IPS DF 6.9 (cell line): ENCODE measurements around the gene FAM98B.

Experiments
- DNase-seq: peaks from one replicate; pipeline ENCODE4 v3.0.0-alpha.2; 2013; ENCODE audit warnings: low read depth, low spot score
- H3K27ac ChIP-seq: one replicate; pipeline ENCODE4 v1.5.1; 2013; ENCODE audit warnings: low read length, control low read depth
- H3K27me3 ChIP-seq: 2 replicates; pipeline ENCODE4 v1.6.1; 2013; ENCODE audit warnings: mild to moderate bottlenecking, low read length; ENCODE audit not compliant: control insufficient read depth, insufficient read depth
- H3K36me3 ChIP-seq: 2 replicates; pipeline ENCODE4 v1.6.1; 2013; ENCODE audit warnings: low read length; ENCODE audit not compliant: control insufficient read depth, insufficient read depth
- H3K4me1 ChIP-seq: 2 replicates; pipeline ENCODE4 v1.6.1; 2013; ENCODE audit warnings: low read length; ENCODE audit not compliant: control insufficient read depth, insufficient read depth
- H3K4me3 ChIP-seq: 2 replicates; pipeline ENCODE4 v1.5.1; 2013; ENCODE audit warnings: mild to moderate bottlenecking, low read length
- H3K9me3 ChIP-seq: 2 replicates; pipeline ENCODE4 v1.6.1; 2013; ENCODE audit warnings: low read length, inconsistent platforms; ENCODE audit not compliant: control insufficient read depth, insufficient read depth
- WGBS: extraction: QIAGEN DNeasy Blood & Tissue Kit; methylation state at CpG from one replicate; pipeline ENCODE4 v1.1.7; 2013; ENCODE audit warnings: mixed read lengths, missing lambda C conversion rate; ENCODE audit not compliant: insufficient read length, insufficient coverage; 5-methylcytosine and 5-hydroxymethylcytosine counted together

Gene FAM98B

GRCh38 chr15:38479266-38479665 lies 25.3 kb downstream of the FAM98B start:
- Histone ChIP-seq H3K27ac (no peak overlapping the region), H3K9me3 (no peaks in the 10 kb centered on the region), H3K4me1 (no peaks in the 10 kb centered on the region), H3K4me3 (no peak overlapping the region), H3K27me3 (no peaks in the 10 kb centered on the region), H3K36me3 (peaks cover 5% of the 10 kb centered on the region; the same call in 1 of the 2 replicates)
- DNase-seq, result no peak

GRCh38 chr15:38479756-38480155 lies 25.8 kb downstream of the FAM98B start:
- H3K36me3 ChIP-seq, result peaks cover 3% of the 10 kb centered on the region; the same call in 1 of the 2 replicates
- no peak overlapping the region for H3K4me3 ChIP-seq
- no peak for DNase-seq
- no peaks in the 10 kb centered on the region for H3K9me3 ChIP-seq
- WGBS, result no CpG with 5 or more reads among the region's 1 CpG
- no peaks in the 10 kb centered on the region for H3K27me3 ChIP-seq
- no peaks in the 10 kb centered on the region for H3K4me1 ChIP-seq
- no peak overlapping the region for H3K27ac ChIP-seq

GRCh38 chr15:38481113-38481512 lies 27.2 kb downstream of the FAM98B start:
- H3K4me3 ChIP-seq, result no peak overlapping the region
- no CpG with 5 or more reads among the region's 5 CpGs for WGBS
- H3K36me3 ChIP-seq, result 0 out of 2 replicates have a peak, but pooled peaks cover 2% of the 10 kb centered on the region
- no peak for DNase-seq
- no peaks in the 10 kb centered on the region for H3K9me3 ChIP-seq
- no peaks in the 10 kb centered on the region for H3K4me1 ChIP-seq
- no peak overlapping the region for H3K27ac ChIP-seq
- H3K27me3 ChIP-seq, result no peaks in the 10 kb centered on the region

- no peaks in the 10 kb centered on the region for H3K9me3 ChIP-seq
- H3K36me3 ChIP-seq, result 0 out of 2 replicates have a peak, but pooled peaks cover 2% of the 10 kb centered on the region
- no peaks in the 10 kb centered on the region for H3K27me3 ChIP-seq
- H3K27ac ChIP-seq, result no peak overlapping the region
- no peak overlapping the region for H3K4me3 ChIP-seq
- no CpG with 5 or more reads among the region's 3 CpGs for WGBS
- no peak for DNase-seq
- no peaks in the 10 kb centered on the region for H3K4me1 ChIP-seq
Measured at GRCh38 chr15:38481761-38482160, 27.8 kb downstream of the FAM98B start.

GRCh38 chr15:38482572-38482971 lies 28.6 kb downstream of the FAM98B start:
- H3K27me3 ChIP-seq, result no peaks in the 10 kb centered on the region
- no peak overlapping the region for H3K27ac ChIP-seq
- H3K4me3 ChIP-seq, result no peak overlapping the region
- no peaks in the 10 kb centered on the region for H3K9me3 ChIP-seq
- no peak for DNase-seq
- H3K36me3 ChIP-seq, result 0 out of 2 replicates have a peak, but pooled peaks cover 2% of the 10 kb centered on the region
- H3K4me1 ChIP-seq, result no peaks in the 10 kb centered on the region

GRCh38 chr15:38486936-38487335 lies 33.0 kb downstream of the FAM98B start:
- Histone ChIP-seq H3K9me3 (no peaks in the 10 kb centered on the region), H3K4me1 (no peaks in the 10 kb centered on the region), H3K36me3 (no peaks in the 10 kb centered on the region), H3K27ac (no peak overlapping the region), H3K27me3 (no peaks in the 10 kb centered on the region), H3K4me3 (no peak overlapping the region)
- WGBS, result no CpG with 5 or more reads among the region's 2 CpGs
- no peak for DNase-seq

GRCh38 chr15:38487378-38487777 lies 33.5 kb downstream of the FAM98B start:
- Histone ChIP-seq H3K9me3 (no peaks in the 10 kb centered on the region), H3K36me3 (no peaks in the 10 kb centered on the region), H3K27ac (no peak overlapping the region), H3K4me1 (no peaks in the 10 kb centered on the region), H3K4me3 (no peak overlapping the region), H3K27me3 (no peaks in the 10 kb centered on the region)
- WGBS, result no CpG with 5 or more reads among the region's 1 CpG
- no peak for DNase-seq

- Histone ChIP-seq H3K27me3 (no peaks in the 10 kb centered on the region), H3K4me3 (no peak overlapping the region), H3K36me3 (no peaks in the 10 kb centered on the region), H3K27ac (no peak overlapping the region), H3K9me3 (no peaks in the 10 kb centered on the region), H3K4me1 (no peaks in the 10 kb centered on the region)
- no CpG with 5 or more reads among the region's 3 CpGs for WGBS
- no peak for DNase-seq
Measured at GRCh38 chr15:38490242-38490922, 36.5 kb downstream of the FAM98B start.

GRCh38 chr15:38496151-38496550 lies 42.2 kb downstream of the FAM98B start:
- Histone ChIP-seq H3K27ac (no peak overlapping the region), H3K4me3 (no peak overlapping the region), H3K27me3 (no peaks in the 10 kb centered on the region), H3K9me3 (no peaks in the 10 kb centered on the region), H3K4me1 (no peaks in the 10 kb centered on the region), H3K36me3 (no peaks in the 10 kb centered on the region)
- DNase-seq, result no peak
- no CpG with 5 or more reads among the region's 1 CpG for WGBS

GRCh38 chr15:38499651-38500050 lies 45.7 kb downstream of the FAM98B start:
- H3K27me3 ChIP-seq, result no peaks in the 10 kb centered on the region
- no peak for DNase-seq
- no peak overlapping the region for H3K27ac ChIP-seq
- H3K4me1 ChIP-seq, result no peaks in the 10 kb centered on the region
- no peaks in the 10 kb centered on the region for H3K9me3 ChIP-seq
- no peaks in the 10 kb centered on the region for H3K36me3 ChIP-seq
- WGBS, result no CpG with 5 or more reads among the region's 1 CpG
- no peak overlapping the region for H3K4me3 ChIP-seq

GRCh38 chr15:38503496-38503895 lies 49.6 kb downstream of the FAM98B start:
- Histone ChIP-seq H3K27ac (no peak overlapping the region), H3K4me3 (no peak overlapping the region), H3K36me3 (no peaks in the 10 kb centered on the region), H3K27me3 (no peaks in the 10 kb centered on the region), H3K9me3 (no peaks in the 10 kb centered on the region), H3K4me1 (no peaks in the 10 kb centered on the region)
- no peak for DNase-seq
- no CpG with 5 or more reads among the region's 2 CpGs for WGBS
